ENCODE data around the gene EYA4.

DNA sequence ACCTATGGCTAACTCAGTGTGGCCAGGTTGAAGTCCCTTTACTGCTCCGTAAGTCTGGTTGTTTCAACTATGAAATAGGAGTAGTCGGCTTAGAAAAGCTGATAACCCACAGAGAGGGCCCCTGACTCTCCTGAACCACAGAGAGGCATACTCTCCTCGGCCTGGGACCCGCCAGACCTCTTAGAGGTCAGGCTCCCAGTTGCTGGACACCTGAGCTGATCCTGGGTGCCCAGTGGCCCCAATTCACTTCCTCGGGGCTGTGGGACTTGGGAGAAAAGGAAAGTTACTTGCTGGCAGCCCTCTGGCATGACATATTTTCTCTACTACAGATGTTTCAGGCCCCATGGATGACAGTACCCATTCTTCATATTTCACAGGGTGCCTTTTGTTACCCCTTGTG, 34.2 kb upstream of the EYA4 start:
- TF ChIP-seq, protein P1, sequence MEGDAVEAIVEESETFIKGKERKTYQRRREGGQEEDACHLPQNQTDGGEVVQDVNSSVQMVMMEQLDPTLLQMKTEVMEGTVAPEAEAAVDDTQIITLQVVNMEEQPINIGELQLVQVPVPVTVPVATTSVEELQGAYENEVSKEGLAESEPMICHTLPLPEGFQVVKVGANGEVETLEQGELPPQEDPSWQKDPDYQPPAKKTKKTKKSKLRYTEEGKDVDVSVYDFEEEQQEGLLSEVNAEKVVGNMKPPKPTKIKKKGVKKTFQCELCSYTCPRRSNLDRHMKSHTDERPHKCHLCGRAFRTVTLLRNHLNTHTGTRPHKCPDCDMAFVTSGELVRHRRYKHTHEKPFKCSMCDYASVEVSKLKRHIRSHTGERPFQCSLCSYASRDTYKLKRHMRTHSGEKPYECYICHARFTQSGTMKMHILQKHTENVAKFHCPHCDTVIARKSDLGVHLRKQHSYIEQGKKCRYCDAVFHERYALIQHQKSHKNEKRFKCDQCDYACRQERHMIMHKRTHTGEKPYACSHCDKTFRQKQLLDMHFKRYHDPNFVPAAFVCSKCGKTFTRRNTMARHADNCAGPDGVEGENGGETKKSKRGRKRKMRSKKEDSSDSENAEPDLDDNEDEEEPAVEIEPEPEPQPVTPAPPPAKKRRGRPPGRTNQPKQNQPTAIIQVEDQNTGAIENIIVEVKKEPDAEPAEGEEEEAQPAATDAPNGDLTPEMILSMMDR (IDR thresholded peaks at IDR 0.05): no peak
- no peak for TF ChIP-seq POLR2AphosphoS5 (IDR thresholded peaks at IDR 0.05)

Measured in breast epithelium (tissue), 3 donors.